DMS 273 treated with DMSO at 0.1 percent for 48 hours (cell line): Measurements from ENCODE around the gene IKBKE.

Source experiments
- DNase-seq: peaks from one replicate; lab custom pipeline; 2025; lab: John Stamatoyannopoulos, UW

The IKBKE gene

GRCh38 chr1:206455289-206455665 lies 15.0 kb upstream of the IKBKE start:
- DNase-seq: no peak

DNA sequence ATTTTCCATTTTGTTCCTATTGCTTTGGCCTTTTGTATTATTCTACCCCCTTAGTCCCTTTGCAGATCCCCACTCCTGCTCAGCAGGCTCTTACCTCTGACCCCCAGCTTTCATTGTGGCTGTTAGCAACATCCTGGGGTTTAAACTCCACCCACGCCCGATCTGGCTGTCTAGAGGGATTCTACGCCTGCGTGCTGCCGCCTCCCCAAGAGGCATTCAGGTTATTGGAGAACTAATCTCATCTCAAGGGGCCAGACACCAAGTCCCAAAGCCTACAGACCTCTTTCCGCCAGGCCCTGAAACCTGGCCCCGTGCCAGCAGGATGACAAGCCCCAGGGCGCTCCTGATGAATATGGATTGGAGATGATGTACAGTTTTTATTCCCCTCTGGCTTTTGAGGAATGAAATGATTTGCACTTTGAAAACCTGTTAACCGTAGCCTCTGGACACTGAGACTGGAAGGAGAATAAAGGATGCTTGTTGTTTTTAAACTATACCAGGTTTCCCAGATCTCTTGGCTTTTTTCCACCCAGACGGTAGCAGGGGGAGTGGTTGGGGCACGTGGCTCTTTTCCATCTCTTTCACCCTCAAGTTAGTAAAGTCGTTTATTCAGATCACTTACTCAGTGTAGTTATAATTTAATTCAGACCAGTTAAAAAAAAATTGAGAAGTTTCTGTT lies 14.5 kb upstream of the IKBKE start:
- no peak for DNase-seq

- no peak for DNase-seq
These were observed 13.5 kb upstream of the IKBKE start for GRCh38 chr1:206456577-206457370.

DNA sequence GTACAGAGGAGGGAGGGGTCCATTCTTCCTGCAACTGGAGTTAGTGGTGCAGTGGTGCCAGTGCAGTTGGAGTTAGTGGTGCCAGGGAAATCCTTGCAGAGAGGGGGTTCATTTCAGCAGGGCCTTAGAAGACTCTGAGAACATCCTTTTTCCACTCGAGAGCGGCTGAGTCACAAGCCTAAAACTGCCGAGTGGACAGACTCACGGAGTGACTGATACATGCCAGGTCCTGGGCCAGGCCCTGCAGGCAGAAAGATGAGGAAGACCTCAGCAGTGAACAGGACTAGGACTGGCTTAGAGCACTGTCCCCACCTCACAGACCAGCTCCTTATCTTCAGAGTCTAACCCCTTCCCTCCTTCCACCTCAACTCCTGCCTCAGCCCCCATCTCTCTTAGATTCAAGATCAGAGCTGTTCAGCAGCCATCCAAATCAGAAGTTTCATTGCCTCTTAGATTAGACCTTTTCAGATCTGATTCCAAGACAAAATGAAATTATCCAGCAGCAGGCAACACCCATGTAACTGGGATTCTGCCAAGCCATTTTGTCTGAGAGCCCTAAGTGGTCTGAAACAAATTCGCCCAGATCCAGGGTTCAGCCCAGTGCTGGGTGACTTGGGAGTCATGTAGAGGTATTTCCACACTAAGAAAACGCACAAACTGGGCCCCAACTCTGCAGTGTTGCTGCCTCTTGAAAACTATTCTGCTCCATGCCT lies 12.7 kb upstream of the IKBKE start:
- DNase-seq: no peak

DNA sequence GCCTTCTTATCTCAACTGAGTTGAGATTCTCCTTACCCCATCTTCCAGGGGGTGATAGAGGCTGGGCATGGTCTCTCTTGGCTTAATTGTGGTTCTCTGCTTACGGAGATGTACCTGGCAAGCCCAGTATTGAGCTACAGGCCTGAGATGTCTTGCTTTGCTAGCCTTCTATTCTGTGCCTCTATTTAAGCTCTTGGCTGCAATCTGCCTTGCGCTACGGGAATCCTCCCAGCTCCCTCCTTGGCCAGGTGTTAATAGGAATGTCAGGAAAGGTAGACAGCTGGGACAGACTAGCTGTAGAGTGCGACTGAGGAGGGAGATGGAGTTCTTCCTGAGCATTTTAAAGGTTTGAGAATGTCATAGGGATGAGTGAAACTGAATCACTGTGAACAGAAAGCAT lies 10.6 kb upstream of the IKBKE start:
- no peak for DNase-seq

DNA sequence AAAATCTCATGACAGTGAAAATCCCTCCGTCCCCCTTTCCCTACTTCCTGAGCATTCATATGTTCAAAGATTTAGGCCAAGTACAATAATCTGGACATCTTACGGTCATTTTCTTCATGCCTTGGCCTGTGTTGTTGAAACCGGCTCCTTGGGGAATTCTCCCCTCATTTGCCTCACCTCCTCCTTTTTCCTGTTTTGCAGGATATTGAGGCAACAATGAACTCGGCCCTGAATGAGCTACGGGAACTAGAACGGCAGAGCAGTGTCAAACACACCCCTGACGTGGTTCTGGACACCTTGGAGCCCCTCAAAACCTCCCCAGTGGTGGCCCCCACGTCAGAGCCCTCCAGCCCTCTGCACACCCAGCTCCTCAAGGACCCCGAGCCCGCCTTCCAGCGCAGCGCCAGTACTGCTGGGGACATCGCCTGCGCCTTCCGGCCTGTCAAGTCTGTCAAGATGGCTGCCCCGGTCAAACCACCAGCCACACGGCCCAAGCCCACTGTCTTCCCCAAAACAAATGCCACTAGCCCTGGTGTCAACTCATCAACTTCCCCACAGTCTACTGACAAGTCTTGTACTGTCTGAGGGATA lies 9.3 kb upstream of the IKBKE start:
- DNase-seq: no peak

GRCh38 chr1:206461602-206462455 lies 8.4 kb upstream of the IKBKE start:
- DNase-seq: peak; percentile 4

DNA sequence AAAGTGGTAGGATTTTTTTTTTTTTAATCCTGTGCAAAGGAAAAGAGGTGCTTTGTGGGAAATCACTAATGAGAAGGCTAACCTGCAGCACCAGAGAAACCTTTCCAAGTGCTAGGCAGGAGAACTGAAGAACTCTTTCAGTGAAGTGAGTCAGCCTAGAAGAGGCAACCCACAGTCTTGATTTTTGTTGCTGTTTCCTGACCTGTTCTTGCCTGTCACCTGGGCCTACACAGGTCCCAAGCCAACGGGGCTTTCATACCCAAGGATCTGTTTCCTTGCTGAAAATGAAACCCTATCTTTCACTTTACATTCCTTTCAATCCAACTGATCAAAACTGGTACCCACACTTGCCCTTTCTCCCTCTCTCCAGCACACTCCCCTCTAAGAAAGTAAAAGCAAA lies 7.1 kb upstream of the IKBKE start:
- no peak for DNase-seq

DNA sequence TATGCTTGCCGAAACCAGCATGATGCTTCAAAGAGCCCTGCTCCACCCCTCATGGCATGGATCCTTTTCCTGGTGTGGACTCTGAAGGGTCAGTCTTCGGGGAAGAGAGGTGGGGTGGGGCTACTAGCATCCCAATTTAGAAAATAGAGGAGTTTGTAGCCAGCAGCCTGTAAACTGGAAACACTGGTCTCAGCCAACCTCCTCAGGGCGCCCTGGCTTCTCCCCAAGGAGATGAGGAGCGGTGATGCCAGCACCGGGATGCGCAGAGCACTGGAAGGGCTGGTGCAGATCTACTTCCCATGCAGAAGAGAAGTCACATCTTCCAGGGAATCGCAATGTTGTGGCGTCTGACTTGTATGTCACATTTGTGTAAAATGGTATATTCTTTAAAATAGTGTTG lies 6.4 kb upstream of the IKBKE start:
- no peak for DNase-seq

- peak; percentile 3 for DNase-seq
These were observed 5.8 kb upstream of the IKBKE start for GRCh38 chr1:206464456-206464964.

DNA sequence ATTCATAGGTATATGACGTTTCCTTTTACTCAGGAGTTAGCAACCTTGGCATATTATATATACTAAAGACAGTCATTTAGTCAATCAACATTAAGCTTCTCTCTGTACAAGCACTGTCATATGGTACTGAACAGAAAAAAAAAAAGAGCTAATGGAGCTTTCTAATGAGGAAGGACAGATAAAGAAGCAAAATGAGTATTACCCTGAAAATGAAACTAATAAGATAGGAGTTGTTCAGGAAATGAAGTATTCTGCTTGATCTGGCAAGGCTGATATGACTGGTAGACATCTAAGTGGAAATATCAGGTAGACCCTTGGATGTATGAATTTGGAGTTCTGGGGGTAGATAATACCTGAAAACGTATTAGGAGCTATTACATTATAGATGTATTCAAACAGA lies 4.3 kb upstream of the IKBKE start:
- DNase-seq: no peak

- DNase-seq: no peak
These were observed 3.2 kb upstream of the IKBKE start for GRCh38 chr1:206466840-206467649.

DNA sequence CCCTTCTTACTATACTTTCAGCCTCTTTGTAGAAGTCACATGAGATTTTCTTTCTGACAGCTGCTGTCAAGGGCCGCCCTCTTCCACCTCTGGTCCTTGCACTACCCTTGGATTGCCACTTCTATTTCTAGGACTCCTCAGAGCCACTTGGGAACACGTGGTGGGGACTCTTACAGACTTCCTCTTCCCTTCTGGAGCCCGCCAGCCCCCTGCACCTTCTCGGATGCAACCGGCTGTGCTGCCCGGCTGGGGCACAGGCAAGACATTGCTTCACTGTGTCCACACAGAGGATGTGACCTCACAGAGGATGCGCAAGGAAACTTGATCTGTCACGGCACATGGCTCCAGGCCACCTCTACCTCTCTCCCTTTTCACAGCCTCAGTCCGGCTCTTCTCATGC lies 2.4 kb upstream of the IKBKE start:
- no peak for DNase-seq

- DNase-seq: no peak
These were observed 1.7 kb upstream of the IKBKE start for GRCh38 chr1:206468571-206468970.

DNA sequence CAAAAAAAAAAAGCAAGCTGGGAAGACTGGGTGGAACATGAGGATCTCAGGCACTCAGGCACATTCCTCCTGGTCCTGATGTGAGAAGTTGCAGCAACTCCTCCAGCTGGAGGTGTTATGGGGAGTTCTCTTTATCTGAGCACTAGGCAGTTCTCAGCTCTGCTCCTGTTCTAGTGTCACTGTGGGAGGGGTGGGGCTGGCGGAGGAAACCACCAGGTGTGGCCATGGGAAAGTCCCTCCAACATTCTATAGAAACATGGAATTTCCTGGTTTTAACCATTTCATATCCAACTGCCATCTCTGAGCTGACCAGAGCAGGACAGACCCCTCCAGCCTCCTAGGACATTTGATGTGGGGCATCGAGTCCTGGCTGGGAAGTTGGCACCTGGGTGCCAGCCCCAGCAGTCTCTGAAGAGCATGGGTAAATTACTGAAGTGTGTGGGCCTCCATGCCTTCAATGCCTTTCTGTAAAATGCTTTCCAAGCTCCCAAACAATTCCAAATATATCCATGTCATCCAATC lies 804 bp upstream of the IKBKE start:
- DNase-seq: no peak

GRCh38 chr1:206470692-206471414 lies 577 bp downstream of the IKBKE start:
- DNase-seq: no peak

- DNase-seq: no peak
These were observed 1.1 kb downstream of the IKBKE start for GRCh38 chr1:206471415-206471801.

GRCh38 chr1:206472024-206472423 lies 1.7 kb downstream of the IKBKE start:
- no peak for DNase-seq

GRCh38 chr1:206472454-206472853 lies 2.2 kb downstream of the IKBKE start:
- no peak for DNase-seq

DNA sequence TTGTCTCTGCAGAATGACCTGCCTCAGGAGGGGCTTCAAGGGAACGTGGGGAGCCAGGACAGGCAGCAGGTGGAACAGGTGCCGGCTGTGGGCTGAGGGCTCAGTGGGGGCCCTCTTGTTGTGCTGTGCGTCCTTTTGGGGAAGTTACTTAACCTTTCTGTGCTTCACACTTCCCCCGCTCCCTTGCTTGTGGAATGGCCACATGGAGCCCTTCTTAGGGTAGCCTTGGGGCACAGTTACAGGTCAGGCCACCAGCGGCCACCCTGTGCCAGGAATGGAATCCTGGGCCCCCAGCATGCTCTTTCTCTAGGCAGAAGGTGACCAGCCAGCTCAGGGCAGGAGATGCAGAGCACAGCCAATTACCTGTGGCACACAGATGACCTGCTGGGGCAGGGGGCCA lies 2.6 kb downstream of the IKBKE start:
- no peak for DNase-seq
